ENCODE results near the gene MARCHF10.

DNA sequence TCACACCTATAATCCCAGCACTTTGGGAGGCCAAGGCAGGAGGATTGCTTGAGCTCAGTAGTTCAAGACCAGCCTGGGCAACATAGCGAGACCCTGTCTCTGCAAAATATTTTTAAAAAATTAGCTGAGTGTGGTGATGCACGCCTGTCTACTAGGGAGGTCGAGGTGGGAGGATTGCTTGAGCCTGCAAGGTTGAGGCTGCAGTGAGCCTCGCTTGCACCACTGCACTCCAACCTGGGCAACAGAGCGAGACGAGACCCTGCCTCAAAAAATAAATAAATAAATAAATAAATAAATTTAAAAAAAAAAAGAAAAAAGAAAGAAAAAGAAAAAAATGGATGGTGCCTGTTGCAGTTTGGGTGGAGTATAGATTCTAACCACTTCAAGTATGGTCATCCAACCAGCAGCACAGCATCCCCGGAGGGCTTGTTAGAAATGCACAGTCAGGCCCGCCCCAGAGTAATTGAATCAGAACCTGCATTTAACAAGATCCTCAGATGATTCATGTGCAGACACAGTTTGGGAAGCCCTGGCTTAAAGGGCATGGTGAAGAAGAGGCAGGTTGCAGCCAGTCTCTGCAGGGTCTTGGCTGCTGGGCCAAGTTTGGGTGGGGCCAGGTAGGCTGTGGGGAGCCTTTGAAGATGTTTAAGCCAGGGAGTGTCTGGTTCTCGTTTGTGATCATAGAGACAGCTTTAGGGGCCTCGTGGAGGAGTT lies 139.9 kb downstream of the MARCHF10 start:
- TF ChIP-seq, protein P1, sequence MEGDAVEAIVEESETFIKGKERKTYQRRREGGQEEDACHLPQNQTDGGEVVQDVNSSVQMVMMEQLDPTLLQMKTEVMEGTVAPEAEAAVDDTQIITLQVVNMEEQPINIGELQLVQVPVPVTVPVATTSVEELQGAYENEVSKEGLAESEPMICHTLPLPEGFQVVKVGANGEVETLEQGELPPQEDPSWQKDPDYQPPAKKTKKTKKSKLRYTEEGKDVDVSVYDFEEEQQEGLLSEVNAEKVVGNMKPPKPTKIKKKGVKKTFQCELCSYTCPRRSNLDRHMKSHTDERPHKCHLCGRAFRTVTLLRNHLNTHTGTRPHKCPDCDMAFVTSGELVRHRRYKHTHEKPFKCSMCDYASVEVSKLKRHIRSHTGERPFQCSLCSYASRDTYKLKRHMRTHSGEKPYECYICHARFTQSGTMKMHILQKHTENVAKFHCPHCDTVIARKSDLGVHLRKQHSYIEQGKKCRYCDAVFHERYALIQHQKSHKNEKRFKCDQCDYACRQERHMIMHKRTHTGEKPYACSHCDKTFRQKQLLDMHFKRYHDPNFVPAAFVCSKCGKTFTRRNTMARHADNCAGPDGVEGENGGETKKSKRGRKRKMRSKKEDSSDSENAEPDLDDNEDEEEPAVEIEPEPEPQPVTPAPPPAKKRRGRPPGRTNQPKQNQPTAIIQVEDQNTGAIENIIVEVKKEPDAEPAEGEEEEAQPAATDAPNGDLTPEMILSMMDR (IDR thresholded peaks at IDR 0.05; ENCODE audit: low read depth, low read length), result no peak
- TF ChIP-seq MYC (IDR thresholded peaks at IDR 0.05; ENCODE audit: low read depth, low read length), result no peak

Measured in NB4 (cell line).